HepG2 (cell line): ENCODE results near the gene STRIP1. TPM values are rescaled to one million over a fixed set of nuclear protein-coding genes. Genes with fewer than 3 reads are reported as not detected.

Source experiments
- ATAC-seq: fragments of 200-7000 bp; cut with Tn5 transposase; 3 replicates; pipeline ENCODE4 v1.9.1; 2020; ENCODE audit warnings: mild to moderate bottlenecking, moderate library complexity
- BruUV-seq: library from RNA; stranded (reverse); fragments of 400-500 nt; replicated peaks from 2 replicates; lab custom pipeline; 2021; lab: Mats Ljungman, UMichigan
- CTCF ChIA-PET: fragments of 300-600 bp; formaldehyde crosslinking; extraction: SDS; loops from one replicate; lab custom pipeline; 2021; ENCODE audit warnings: low total read pairs, inconsistent platforms, low intra/inter-chr PET ratio; lab: Yijun Ruan, JAX
- POLR2A ChIA-PET: fragments of 350-600 bp; sonication (Branson Sonifier 250); formaldehyde crosslinking; loops from one replicate; lab custom pipeline; 2020; ENCODE audit warnings: antibody characterized with exemption, inconsistent platforms; lab: Yijun Ruan, JAX
- DNase-seq: peaks from one replicate; pipeline ENCODE4 v3.0.0-alpha.2; 2015; ENCODE audit warnings: low spot score
- FAIRE-seq: peaks from 3 replicates; lab custom pipeline; 2011; peaks lifted over from hg19 to GRCh38; lab: Jason Lieb, UNC
- H2AFZ ChIP-seq: one replicate; pipeline ENCODE4 v1.6.1; 2011; ENCODE audit warnings: low read length, inconsistent platforms
- H3K27ac ChIP-seq: fragments of 300-600 bp; 3 replicates; pipeline ENCODE4 v1.8.0; 2011; ENCODE audit warnings: mixed run types, mild to moderate bottlenecking, mixed read lengths, low read length, inconsistent platforms; ENCODE audit not compliant: insufficient read depth; ENCODE audit errors: extremely low read length
- H3K27me3 ChIP-seq, 2 experiments: fragments of 200-600 bp in 1 of 2; 2 replicates in 1 of 2; 3 replicates in 1 of 2; pipeline versions ENCODE4 v1.6.0 to v1.8.0; 2011; ENCODE audit warnings: low read length in 2 of 2, mild to moderate bottlenecking in 2 of 2, moderate library complexity in 2 of 2, inconsistent platforms in 1 of 2; ENCODE audit not compliant: insufficient read depth in 2 of 2, control insufficient read depth in 1 of 2
- H3K36me3 ChIP-seq, 2 experiments: fragments of 200-600 bp in 1 of 2; replicated peaks in 1 of 2; 2 replicates in 1 of 2; 3 replicates in 1 of 2; pipeline versions ENCODE4 v1.5.1 to v1.8.0; 2011; ENCODE audit warnings: low read length in 2 of 2, inconsistent platforms in 1 of 2; ENCODE audit not compliant: insufficient read depth in 2 of 2, control insufficient read depth in 1 of 2
- H3K4me1 ChIP-seq: 2 replicates; pipeline ENCODE4 v1.5.1; 2012; ENCODE audit warnings: low read length, inconsistent platforms; ENCODE audit not compliant: insufficient read depth
- H3K4me2 ChIP-seq: 2 replicates; pipeline ENCODE4 v1.6.0; 2011; ENCODE audit warnings: low read depth, low read length, inconsistent platforms
- H3K4me3 ChIP-seq, 3 experiments: fragments of 200-600 bp in 1 of 3; sonication (generic), shearing (Covaris generic) in 1 of 3; replicated peaks in 1 of 3; 2 replicates each; pipeline ENCODE4 v1.5.1; 2011 to 2016; ENCODE audit warnings: low read length in 3 of 3, inconsistent platforms in 2 of 3, low read depth in 2 of 3, mild to moderate bottlenecking in 2 of 3, control low read depth in 1 of 3, mixed read lengths in 1 of 3; ENCODE audit not compliant: insufficient read depth in 1 of 3
- H3K79me2 ChIP-seq: one replicate; pipeline ENCODE4 v1.6.1; 2011; ENCODE audit warnings: low read length, inconsistent platforms; ENCODE audit not compliant: insufficient read depth
- H3K9ac ChIP-seq: 2 replicates; pipeline ENCODE4 v1.6.0; 2011; ENCODE audit warnings: mild to moderate bottlenecking, low read depth, low read length, inconsistent platforms; ENCODE audit not compliant: insufficient read depth
- H3K9me3 ChIP-seq: 2 replicates; pipeline ENCODE4 v1.5.1; 2012; ENCODE audit warnings: mild to moderate bottlenecking, low read length
- H4K20me1 ChIP-seq: 2 replicates; pipeline ENCODE4 v1.6.0; 2011; ENCODE audit warnings: inconsistent platforms, mild to moderate bottlenecking, low read length, moderate library complexity; ENCODE audit not compliant: insufficient read depth
- ADNP ChIP-seq: sonication (generic); formaldehyde crosslinking; IDR thresholded peaks from 2 replicates; pipeline ENCODE4 v1.4.0; 2020; ENCODE audit warnings: missing genetic modification reagents
- EZH2 ChIP-seq: conservative IDR thresholded peaks from 2 replicates; pipeline ENCODE4 v1.6.1; 2012; ENCODE audit warnings: mild to moderate bottlenecking, low read depth, low read length, moderate library complexity
- FOSL1 ChIP-seq: sonication (generic); formaldehyde crosslinking; IDR thresholded peaks from 2 replicates; pipeline ENCODE4 v1.9.0; 2021; ENCODE audit warnings: missing genetic modification reagents, borderline replicate concordance
- HMGXB4 ChIP-seq, 2 experiments: sonication (generic) in 1 of 2; formaldehyde crosslinking in 1 of 2; IDR thresholded peaks; 2 replicates each; pipeline versions ENCODE4 v1.4.0 to v1.6.1; 2018 to 2020; ENCODE audit warnings: missing genetic modification reagents in 2 of 2, borderline replicate concordance in 1 of 2, low read depth in 1 of 2, mild to moderate bottlenecking in 1 of 2, missing biosample characterization in 1 of 2
- JUN ChIP-seq: sonication (generic); formaldehyde crosslinking; IDR thresholded peaks from 2 replicates; pipeline ENCODE4 v1.4.0; 2020; ENCODE audit warnings: mild to moderate bottlenecking, missing genetic modification reagents
- MXI1 ChIP-seq: IDR thresholded peaks from 3 replicates; pipeline ENCODE4 v1.6.1; 2012; ENCODE audit warnings: low read depth, low read length, inconsistent platforms, borderline replicate concordance
- SP5 ChIP-seq: IDR thresholded peaks from 2 replicates; pipeline ENCODE4 v1.6.1; 2016; ENCODE audit warnings: low read depth, borderline replicate concordance
- TBX2 ChIP-seq: sonication (generic); formaldehyde crosslinking; IDR thresholded peaks from 2 replicates; pipeline ENCODE4 v1.5.0; 2020; ENCODE audit warnings: missing genetic modification reagents, mild to moderate bottlenecking, borderline replicate concordance
- ZFP36L2 ChIP-seq: sonication (generic); formaldehyde crosslinking; IDR thresholded peaks from 2 replicates; pipeline ENCODE4 v1.4.0; 2020; ENCODE audit warnings: missing genetic modification reagents
- ZNF33B ChIP-seq: sonication (generic); formaldehyde crosslinking; IDR thresholded peaks from 2 replicates; pipeline ENCODE4 v1.5.1; 2020; ENCODE audit warnings: mild to moderate bottlenecking, missing genetic modification reagents
- ZNF567 ChIP-seq: sonication (generic); formaldehyde crosslinking; IDR thresholded peaks from 2 replicates; pipeline ENCODE4 v1.8.1; 2023; ENCODE audit warnings: mild to moderate bottlenecking, missing genetic modification reagents, borderline replicate concordance
- ZNF720 ChIP-seq: sonication (generic); formaldehyde crosslinking; IDR thresholded peaks from 2 replicates; pipeline ENCODE4 v1.4.0; 2020; ENCODE audit warnings: missing genetic modification reagents
- ZNF768 ChIP-seq: sonication (generic); formaldehyde crosslinking; IDR thresholded peaks from 2 replicates; pipeline ENCODE4 v1.4.0; 2020; ENCODE audit warnings: missing genetic modification reagents
- WGBS: methylation state at CpG from one replicate; pipeline ENCODE4 v1.1.6; 2017; ENCODE audit warnings: low lambda C conversion rate; 5-methylcytosine and 5-hydroxymethylcytosine counted together
- in situ Hi-C: cut with HindIII; loops from 2 replicates; pipeline ENCODE4 v1.10.0; 2017; ENCODE audit warnings: low pct_unique_long_range_greater_than_20kb; ENCODE audit not compliant: extremely low pct_ligation_motif_present
- intact Hi-C: fragments of 100-400 bp; cut with micrococcal nuclease; formaldehyde crosslinking; loops from one replicate; pipeline ENCODE4 v1.10.0; 2022; ENCODE audit not compliant: unreplicated experiment
- polyA plus RNA-seq, 8 experiments: library from polyadenylated mRNA; depleted of rRNA in 3 of 8; stranded (reverse) in 7 of 8; unstranded in 1 of 8; fragments of >200 nt; fragmentation: Illumina TruSeq in 4 of 8; extraction: Trizol in 4 of 8; gene quantifications; 2 replicates each; pipeline versions ENCODE4 v1.2.1 to v1.2.3, GENCODE V29; 2011 to 2016; ENCODE audit warnings: low read depth in 4 of 8, missing spikeins in 1 of 8, mixed read lengths in 1 of 8; ENCODE audit not compliant: insufficient read depth in 1 of 8
- total RNA-seq, 5 experiments: library from RNA; depleted of rRNA; stranded (reverse); fragments of >200 nt; fragmentation: Illumina TruSeq; extraction: Trizol; gene quantifications; 2 replicates each; pipeline ENCODE4 v1.2.3, GENCODE V29; 2016; ENCODE audit warnings: low read depth in 1 of 5
- TF ChIP-seq, protein P1 (sequence below): sonication (generic); formaldehyde crosslinking; IDR thresholded peaks from 2 replicates; pipeline ENCODE4 v1.5.0; 2020; ENCODE audit warnings: mild to moderate bottlenecking, missing genetic modification reagents, borderline replicate concordance

STRIP1 gene
- total and polyA plus RNA-seq, 2 of the 13 experiments (the other 11 are each of a cell fraction or from before 2014, with no cell fraction given): 20.9 to 27.9 TPM

GRCh38 chr1:110069404-110070281, 35.2 kb downstream of the STRIP1 start:
- no peak overlapping the region for H3K9ac ChIP-seq
- H2AFZ ChIP-seq: no peak overlapping the region
- H3K79me2 ChIP-seq: no peaks in the 10 kb centered on the region
- H3K4me1 ChIP-seq: no peaks in the 10 kb centered on the region
- ChIA-PET CTCF (no interaction called here), POLR2A (no interaction called here)
- H3K9me3 ChIP-seq: no peaks in the 10 kb centered on the region
- no peak for ATAC-seq
- no peak overlapping the region for H3K4me3 ChIP-seq
- H3K27me3 ChIP-seq: peaks cover 5 to 28% of the 10 kb centered on the region in 2 experiments; a peak in 4 of 5 replicates
- 84% methylated on average over 35 of the region's 64 CpGs for WGBS
- intact Hi-C loops: no loop called here
- H3K4me2 ChIP-seq: no peak overlapping the region
- H3K27ac ChIP-seq: no peak overlapping the region
- TF ChIP-seq ZNF33B (CRISPR knock-in tag) (no peak), ZNF768 (no peak), MXI1 (no peak), JUN (CRISPR knock-in tag) (no peak), ZNF567 (no peak), ADNP (no peak), ZNF720 (CRISPR knock-in tag) (no peak), SP5 (CRISPR knock-in tag) (no peak), TBX2 (CRISPR knock-in tag) (no peak)
- BruUV-seq: no TSS peak
- DNase-seq: no peak
- no peak for FAIRE-seq
- no peaks in the 10 kb centered on the region for H3K36me3 ChIP-seq
- no peaks in the 10 kb centered on the region for H4K20me1 ChIP-seq
- in situ Hi-C loops: no loop called here

DNA sequence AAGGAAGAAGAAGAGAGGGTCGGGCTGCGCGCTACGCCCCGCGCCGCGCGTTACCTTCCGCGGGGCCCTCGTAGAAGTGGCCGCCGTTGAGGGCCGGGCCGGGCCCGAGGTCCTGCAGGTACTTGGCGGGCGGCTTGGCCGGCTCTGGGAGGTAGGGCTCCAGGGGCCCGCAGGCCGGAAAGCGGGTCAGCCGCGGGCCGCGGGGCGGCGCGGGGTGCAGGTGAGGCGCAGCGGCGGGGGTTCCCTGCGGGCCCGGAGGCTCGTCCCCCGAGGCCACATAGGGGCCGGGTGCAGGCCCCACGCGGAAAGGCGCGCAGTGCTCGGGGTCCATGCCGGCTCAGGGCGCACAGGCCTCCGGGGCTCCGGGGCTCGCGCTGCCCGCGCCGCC, 35.9 kb downstream of the STRIP1 start:
- CTCF ChIA-PET: no interaction called here
- H3K4me2 ChIP-seq: no peak overlapping the region
- H2AFZ ChIP-seq: no peak overlapping the region
- no peak overlapping the region for H3K4me3 ChIP-seq
- H3K36me3 ChIP-seq: no peaks in the 10 kb centered on the region
- no peak for FAIRE-seq
- in situ Hi-C loops (no loop called here), intact Hi-C loops (no loop called here)
- peaks cover 5 to 28% of the 10 kb centered on the region in 2 experiments; a peak in 4 of 5 replicates for H3K27me3 ChIP-seq
- ATAC-seq: no peak
- H3K79me2 ChIP-seq: no peaks in the 10 kb centered on the region
- DNase-seq: no peak
- POLR2A ChIA-PET: no interaction called here
- no peaks in the 10 kb centered on the region for H4K20me1 ChIP-seq
- no peak overlapping the region for H3K27ac ChIP-seq
- WGBS: 94% methylated on average over 18 of the region's 52 CpGs
- no peaks in the 10 kb centered on the region for H3K9me3 ChIP-seq
- H3K9ac ChIP-seq: no peak overlapping the region
- H3K4me1 ChIP-seq: no peaks in the 10 kb centered on the region
- no TSS peak for BruUV-seq
- TF ChIP-seq HMGXB4 (CRISPR knock-in tag; IDR thresholded peaks at IDR 0.05; ENCODE audit: borderline replicate concordance in 1 of 2, low read depth in 1 of 2) (no peak), EZH2 (no peak), ZFP36L2 (CRISPR knock-in tag) (no peak), FOSL1 (no peak)
- TF ChIP-seq, protein P1, sequence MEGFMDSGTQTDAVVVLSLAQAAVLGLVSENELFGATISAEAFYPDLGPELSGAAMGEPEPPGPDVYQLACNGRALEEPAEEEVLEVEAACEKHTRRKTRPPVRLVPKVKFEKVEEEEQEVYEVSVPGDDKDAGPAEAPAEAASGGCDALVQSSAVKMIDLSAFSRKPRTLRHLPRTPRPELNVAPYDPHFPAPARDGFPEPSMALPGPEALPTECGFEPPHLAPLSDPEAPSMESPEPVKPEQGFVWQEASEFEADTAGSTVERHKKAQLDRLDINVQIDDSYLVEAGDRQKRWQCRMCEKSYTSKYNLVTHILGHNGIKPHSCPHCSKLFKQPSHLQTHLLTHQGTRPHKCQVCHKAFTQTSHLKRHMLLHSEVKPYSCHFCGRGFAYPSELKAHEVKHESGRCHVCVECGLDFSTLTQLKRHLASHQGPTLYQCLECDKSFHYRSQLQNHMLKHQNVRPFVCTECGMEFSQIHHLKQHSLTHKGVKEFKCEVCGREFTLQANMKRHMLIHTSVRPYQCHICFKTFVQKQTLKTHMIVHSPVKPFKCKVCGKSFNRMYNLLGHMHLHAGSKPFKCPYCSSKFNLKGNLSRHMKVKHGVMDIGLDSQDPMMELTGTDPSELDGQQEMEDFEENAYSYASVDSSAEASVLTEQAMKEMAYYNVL: no peak
